GM21528 (cell line): ENCODE results near the gene ATP1B2.
A peak's percentile ranks its signal among the peaks of the same experiment; 100 is the strongest.

Source experiments
- ATAC-seq: cut with Tn5 transposase; IDR thresholded peaks from one replicate; pipeline ENCODE4 v1.9.1; 2021; ENCODE audit warnings: mild to moderate bottlenecking, moderate library complexity; ENCODE audit not compliant: unreplicated experiment, low FRiP score

ATP1B2 gene

GRCh38 chr17:7677388-7678067 is 26.8 kb downstream of the ATP1B2 start:
- ATAC-seq = no peak

DNA sequence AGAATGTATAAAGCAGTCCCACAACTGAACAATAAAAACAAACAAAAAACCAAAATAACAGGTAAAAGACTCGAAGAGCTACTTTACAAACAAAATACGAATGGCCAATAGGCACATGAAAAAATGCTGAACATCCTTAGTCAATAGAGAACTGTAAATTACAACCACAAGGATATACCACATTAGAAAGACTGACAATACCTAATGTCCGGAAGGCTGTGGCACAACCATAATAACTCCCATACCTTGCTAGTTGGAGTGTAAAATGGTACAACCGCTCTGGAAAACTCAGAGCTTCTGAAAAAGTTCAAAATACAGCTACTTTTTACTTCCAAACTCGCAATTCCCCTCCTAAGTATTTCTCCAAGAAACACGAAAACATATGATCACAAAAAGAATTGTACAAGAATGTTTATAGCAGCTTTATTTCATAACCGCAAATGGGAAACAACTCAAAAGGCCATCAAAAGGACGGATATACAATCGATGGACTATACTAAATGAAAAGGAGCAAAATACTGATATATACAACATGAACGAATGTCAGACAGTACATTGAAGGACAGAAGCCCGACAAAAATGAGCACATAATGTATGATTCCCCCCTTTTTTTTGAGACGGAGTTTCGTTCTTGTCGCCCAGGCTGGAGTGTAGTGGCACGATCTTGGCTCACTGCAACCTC is 34.3 kb downstream of the ATP1B2 start:
- ATAC-seq = no peak

DNA sequence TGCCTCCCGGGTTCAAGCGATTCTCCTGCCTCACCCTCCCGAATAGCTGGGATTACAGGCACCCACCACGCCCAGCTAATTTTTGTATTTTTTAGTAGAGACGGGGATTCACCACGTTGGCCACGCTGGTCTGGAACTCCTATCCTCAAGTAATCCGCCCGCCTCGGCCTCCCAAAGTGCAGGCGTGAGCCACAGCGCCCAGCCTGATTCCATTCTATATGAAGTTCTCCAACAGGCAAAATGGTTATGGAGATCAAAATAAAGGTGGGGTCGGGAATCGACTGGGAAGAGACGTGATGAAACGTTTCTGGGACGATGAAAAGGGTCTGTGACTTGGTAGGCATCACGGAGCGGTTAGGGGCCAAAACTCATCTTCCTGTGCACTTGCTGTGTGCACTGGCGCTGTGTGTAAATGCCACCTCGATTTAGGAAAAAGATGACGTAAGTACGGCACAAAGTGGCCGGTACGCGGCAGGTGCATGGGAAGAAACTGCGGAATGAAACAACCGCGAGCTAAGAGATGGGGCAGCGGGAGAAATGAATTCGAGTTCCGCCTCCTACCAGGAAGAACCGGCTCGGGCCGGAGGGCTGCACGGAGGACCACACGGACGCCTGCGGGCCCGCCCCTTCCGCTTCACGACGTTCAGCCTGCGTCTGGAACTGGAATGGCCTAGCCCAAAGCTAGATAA is 35.0 kb downstream of the ATP1B2 start:
- ATAC-seq = peak; percentile 55

GRCh38 chr17:7686222-7687071 is 35.7 kb downstream of the ATP1B2 start:
- peak; percentile 53 for ATAC-seq

GRCh38 chr17:7687072-7687907 is 36.6 kb downstream of the ATP1B2 start, which contains the start of gene TP53:
TP53 (minus strand) TSS chr17:7687490; CDS start chr17:7676594, 10,896 bp downstream.
- no peak for ATAC-seq

DNA sequence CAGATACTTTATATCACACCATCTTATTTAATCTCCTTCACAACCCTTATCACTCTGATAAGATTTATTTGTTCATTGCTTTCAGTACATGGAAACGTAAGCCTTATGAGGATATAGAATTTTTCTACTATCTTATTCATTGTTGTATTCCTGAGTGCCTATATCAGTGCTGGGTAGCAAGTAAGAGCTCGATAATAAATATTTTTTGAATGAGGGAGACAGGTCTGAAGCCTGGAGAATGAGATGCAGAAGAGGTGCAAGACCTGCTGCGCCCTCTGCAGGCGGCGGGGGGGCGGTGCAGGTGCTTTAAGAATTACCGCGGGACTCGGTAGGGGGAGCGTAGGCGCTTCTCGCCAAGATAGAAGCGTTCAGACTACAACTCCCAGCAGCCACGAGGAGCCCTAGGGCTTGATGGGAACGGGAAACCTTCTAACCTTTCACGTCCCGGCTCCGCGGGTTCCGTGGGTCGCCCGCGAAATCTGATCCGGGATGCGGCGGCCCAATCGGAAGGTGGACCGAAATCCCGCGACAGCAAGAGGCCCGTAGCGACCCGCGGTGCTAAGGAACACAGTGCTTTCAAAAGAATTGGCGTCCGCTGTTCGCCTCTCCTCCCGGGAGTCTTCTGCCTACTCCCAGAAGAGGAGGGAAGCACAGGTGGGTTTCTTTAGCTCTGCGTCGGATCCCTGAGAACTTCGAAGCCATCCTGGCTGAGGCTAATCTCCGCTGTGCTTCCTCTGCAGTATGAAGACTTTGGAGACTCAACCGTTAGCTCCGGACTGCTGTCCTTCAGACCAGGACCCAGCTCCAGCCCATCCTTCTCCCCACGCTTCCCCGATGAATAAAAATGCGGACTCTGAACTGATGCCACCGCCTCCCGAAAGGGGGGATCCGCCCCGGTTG is 37.4 kb downstream of the ATP1B2 start, which contains the start of gene WRAP53:
Gene WRAP53 (plus strand): TSS at position 570 of the 900 bp plus-strand sequence. CDS start 172 bp downstream, at position 742.
- ATAC-seq = peak; percentile 59

DNA sequence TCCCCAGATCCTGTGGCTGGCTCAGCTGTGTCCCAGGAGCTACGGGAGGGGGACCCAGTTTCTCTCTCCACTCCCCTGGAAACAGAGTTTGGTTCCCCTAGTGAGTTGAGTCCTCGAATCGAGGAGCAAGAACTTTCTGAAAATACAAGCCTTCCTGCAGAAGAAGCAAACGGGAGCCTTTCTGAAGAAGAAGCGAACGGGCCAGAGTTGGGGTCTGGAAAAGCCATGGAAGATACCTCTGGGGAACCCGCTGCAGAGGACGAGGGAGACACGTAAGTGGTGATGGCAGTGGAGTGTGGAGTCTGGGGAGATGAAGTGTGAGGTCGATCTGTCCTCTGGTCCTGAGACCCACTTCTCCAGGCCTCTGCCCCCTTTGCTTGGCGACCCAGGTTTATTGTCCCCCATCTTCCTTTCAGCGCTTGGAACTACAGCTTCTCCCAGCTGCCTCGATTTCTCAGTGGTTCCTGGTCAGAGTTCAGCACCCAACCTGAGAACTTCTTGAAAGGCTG is 38.1 kb downstream of the ATP1B2 start:
- no peak for ATAC-seq

DNA sequence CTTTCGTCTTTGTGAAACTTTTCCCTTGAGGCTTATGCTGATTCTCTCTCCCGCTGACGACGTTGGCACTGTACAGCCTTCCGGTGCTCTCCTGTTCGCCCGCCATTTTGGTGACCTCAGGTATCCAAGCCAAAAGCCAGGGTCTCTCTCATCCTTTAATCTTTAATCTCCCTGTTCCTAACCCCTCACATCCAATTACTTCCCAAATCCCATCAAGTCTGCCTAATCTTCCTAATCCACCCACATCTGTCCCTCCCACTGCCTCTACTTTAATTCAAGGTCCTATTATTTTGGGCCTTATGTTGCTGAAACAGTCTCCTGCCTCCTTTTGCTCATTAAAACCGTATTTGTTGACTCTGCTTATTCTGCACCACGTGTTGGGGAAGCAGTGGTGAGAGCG is 44.9 kb downstream of the ATP1B2 start:
- no peak for ATAC-seq

DNA sequence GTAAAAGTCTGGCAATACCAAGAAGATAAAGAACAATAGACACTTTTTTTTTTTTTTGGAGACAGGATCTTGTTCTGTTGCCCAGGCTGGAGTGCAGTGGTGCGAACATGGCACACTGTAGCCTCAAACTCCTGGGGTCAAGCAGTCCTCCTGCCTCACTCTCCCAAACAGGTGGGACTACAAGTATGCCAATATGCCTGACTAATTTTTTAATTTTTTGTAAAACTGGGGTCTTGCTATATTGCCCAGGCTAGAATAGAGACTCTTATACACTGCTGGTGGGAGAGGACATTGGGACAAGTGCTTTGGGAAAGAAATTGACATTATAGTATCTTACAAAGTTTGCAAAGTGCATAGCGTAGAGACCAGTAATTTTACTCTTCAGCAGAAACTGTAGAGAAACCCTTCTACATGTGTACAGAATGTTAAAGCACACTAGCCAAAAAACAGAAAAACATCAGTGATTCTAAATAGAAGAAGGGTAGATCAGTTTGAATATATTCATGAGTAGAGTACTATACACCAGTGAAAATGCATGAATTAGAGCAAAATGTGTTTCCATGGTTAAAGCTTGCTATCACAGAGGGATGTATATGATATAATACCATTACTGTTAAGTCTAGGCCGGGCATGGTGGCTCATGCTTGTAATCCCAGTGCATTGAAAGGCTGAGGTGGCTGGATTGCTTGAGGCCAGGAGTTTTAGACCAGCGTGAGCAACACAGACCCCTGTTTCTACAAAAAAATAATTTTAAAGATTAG is 47.3 kb downstream of the ATP1B2 start:
- no peak for ATAC-seq

GRCh38 chr17:7700510-7700909 is 49.8 kb downstream of the ATP1B2 start:
- no peak for ATAC-seq

DNA sequence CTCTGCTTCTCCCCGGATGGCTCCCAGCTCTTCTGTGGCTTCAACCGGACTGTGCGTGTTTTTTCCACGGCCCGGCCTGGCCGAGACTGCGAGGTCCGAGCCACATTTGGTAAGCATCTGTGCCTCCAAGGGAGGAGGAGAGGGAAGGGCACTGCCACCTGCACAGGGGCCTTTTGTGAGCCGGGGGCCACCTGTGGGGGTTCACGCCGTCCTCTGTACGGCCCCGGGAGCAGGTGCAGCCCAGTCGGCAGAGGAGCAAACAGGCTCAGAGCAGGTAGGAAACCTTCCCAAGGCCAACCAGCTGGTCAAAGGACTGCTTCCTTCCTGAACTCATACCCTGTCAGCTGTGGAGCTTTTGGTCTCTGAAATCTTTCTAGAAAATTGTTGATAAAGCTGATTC is 51.0 kb downstream of the ATP1B2 start:
- ATAC-seq = no peak

- no peak for ATAC-seq
Measured at GRCh38 chr17:7702776-7703175, 52.0 kb downstream of the ATP1B2 start.

GRCh38 chr17:7703584-7704479 is 53.1 kb downstream of the ATP1B2 start:
- ATAC-seq = no peak

- no peak for ATAC-seq
Measured at GRCh38 chr17:7704601-7705268, 54.0 kb downstream of the ATP1B2 start, which contains the start of gene EFNB3. EFNB3 (plus strand) TSS chr17:7705202; CDS start chr17:7705599, 397 bp downstream.

GRCh38 chr17:7705269-7706255 is 54.8 kb downstream of the ATP1B2 start:
- ATAC-seq = no peak
